GM12801 (cell line): ENCODE results near the gene ZNF142.

Source experiments
- TF ChIP-seq, protein P1 (sequence below): IDR thresholded peaks from one replicate; pipeline ENCODE4 v1.5.1; 2011; ENCODE audit warnings: control low read depth; ENCODE audit not compliant: insufficient read length; ENCODE audit errors: extremely low read depth

Gene ZNF142

GRCh38 chr2:218605432-218605831 lies 54.0 kb downstream of the ZNF142 start:
- TF ChIP-seq, protein P1, sequence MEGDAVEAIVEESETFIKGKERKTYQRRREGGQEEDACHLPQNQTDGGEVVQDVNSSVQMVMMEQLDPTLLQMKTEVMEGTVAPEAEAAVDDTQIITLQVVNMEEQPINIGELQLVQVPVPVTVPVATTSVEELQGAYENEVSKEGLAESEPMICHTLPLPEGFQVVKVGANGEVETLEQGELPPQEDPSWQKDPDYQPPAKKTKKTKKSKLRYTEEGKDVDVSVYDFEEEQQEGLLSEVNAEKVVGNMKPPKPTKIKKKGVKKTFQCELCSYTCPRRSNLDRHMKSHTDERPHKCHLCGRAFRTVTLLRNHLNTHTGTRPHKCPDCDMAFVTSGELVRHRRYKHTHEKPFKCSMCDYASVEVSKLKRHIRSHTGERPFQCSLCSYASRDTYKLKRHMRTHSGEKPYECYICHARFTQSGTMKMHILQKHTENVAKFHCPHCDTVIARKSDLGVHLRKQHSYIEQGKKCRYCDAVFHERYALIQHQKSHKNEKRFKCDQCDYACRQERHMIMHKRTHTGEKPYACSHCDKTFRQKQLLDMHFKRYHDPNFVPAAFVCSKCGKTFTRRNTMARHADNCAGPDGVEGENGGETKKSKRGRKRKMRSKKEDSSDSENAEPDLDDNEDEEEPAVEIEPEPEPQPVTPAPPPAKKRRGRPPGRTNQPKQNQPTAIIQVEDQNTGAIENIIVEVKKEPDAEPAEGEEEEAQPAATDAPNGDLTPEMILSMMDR: no peak
